Sigmoid colon (tissue), 4 donors: Measurements from ENCODE around the gene PAX5.

ENCODE experiments used
- POLR2AphosphoS5 ChIP-seq, 4 donors: sonication (generic); formaldehyde crosslinking; IDR thresholded peaks; one replicate each; pipeline ENCODE4 v1.6.1; 2017; ENCODE audit warnings: antibody characterized with exemption in 4 of 4
- TF ChIP-seq, protein P1 (sequence below), 4 experiments: fragments of 450-650 bp in 3 of 4; fragments of 200-600 bp in 1 of 4; IDR thresholded peaks; one replicate each; pipeline ENCODE4 v1.5.1; 2016 to 2019; ENCODE audit warnings: antibody characterized with exemption in 4 of 4, mild to moderate bottlenecking in 3 of 4, moderate library complexity in 2 of 4

- no peak for TF ChIP-seq POLR2AphosphoS5 (IDR thresholded peaks at IDR 0.05)
- TF ChIP-seq, protein P1, sequence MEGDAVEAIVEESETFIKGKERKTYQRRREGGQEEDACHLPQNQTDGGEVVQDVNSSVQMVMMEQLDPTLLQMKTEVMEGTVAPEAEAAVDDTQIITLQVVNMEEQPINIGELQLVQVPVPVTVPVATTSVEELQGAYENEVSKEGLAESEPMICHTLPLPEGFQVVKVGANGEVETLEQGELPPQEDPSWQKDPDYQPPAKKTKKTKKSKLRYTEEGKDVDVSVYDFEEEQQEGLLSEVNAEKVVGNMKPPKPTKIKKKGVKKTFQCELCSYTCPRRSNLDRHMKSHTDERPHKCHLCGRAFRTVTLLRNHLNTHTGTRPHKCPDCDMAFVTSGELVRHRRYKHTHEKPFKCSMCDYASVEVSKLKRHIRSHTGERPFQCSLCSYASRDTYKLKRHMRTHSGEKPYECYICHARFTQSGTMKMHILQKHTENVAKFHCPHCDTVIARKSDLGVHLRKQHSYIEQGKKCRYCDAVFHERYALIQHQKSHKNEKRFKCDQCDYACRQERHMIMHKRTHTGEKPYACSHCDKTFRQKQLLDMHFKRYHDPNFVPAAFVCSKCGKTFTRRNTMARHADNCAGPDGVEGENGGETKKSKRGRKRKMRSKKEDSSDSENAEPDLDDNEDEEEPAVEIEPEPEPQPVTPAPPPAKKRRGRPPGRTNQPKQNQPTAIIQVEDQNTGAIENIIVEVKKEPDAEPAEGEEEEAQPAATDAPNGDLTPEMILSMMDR (IDR thresholded peaks at IDR 0.05) = no peak
Observed at GRCh38 chr9:37005517-37006140, 28.4 kb downstream of the PAX5 start.
